AG04450 (cell line): ENCODE measurements around the gene AUP1. TPM values are rescaled to one million over a fixed set of nuclear protein-coding genes. Genes with fewer than 3 reads are reported as not detected.

Source experiments
- CTCF ChIA-PET: fragments of 300-600, 350-600 bp; formaldehyde crosslinking; extraction: SDS; loops from one replicate; lab custom pipeline; 2022; ENCODE audit warnings: antibody characterized with exemption, inconsistent platforms; lab: Charles Lee
- POLR2A ChIA-PET: fragments of 350-600 bp; formaldehyde crosslinking; extraction: SDS; loops from one replicate; lab custom pipeline; 2021; ENCODE audit warnings: antibody characterized with exemption, inconsistent platforms; lab: Yijun Ruan, JAX
- DNase-seq: peaks from one replicate; pipeline ENCODE4 v3.0.0-alpha.2; 2011; ENCODE audit warnings: low read depth, low spot score
- H3K27ac ChIP-seq: one replicate; pipeline ENCODE4 v1.5.1; 2012; ENCODE audit warnings: low read depth, low read length, control low read depth
- H3K27me3 ChIP-seq: one replicate; pipeline ENCODE4 v1.6.0; 2012; ENCODE audit warnings: low read length; ENCODE audit not compliant: control insufficient read depth, insufficient read depth
- H3K4me3 ChIP-seq: 2 replicates; pipeline ENCODE4 v1.5.1; 2011; ENCODE audit warnings: mild to moderate bottlenecking, low read depth, low read length, control low read depth
- H3K9me3 ChIP-seq: 2 replicates; pipeline ENCODE4 v1.5.1; 2012; ENCODE audit warnings: low read length; ENCODE audit not compliant: control insufficient read depth, insufficient read depth
- polyA plus RNA-seq: library from polyadenylated mRNA; depleted of rRNA; stranded (reverse); fragments of >200 nt; gene quantifications from 2 replicates; pipeline ENCODE4 v1.2.3, GENCODE V29; 2011
- TF ChIP-seq, protein P1 (sequence below): IDR thresholded peaks from 2 replicates; pipeline ENCODE4 v1.5.1; 2011; ENCODE audit warnings: low read depth, low read length, control low read depth, inconsistent platforms

AUP1 gene
- polyA plus RNA-seq, 1 experiment = 51.9 TPM

DNA sequence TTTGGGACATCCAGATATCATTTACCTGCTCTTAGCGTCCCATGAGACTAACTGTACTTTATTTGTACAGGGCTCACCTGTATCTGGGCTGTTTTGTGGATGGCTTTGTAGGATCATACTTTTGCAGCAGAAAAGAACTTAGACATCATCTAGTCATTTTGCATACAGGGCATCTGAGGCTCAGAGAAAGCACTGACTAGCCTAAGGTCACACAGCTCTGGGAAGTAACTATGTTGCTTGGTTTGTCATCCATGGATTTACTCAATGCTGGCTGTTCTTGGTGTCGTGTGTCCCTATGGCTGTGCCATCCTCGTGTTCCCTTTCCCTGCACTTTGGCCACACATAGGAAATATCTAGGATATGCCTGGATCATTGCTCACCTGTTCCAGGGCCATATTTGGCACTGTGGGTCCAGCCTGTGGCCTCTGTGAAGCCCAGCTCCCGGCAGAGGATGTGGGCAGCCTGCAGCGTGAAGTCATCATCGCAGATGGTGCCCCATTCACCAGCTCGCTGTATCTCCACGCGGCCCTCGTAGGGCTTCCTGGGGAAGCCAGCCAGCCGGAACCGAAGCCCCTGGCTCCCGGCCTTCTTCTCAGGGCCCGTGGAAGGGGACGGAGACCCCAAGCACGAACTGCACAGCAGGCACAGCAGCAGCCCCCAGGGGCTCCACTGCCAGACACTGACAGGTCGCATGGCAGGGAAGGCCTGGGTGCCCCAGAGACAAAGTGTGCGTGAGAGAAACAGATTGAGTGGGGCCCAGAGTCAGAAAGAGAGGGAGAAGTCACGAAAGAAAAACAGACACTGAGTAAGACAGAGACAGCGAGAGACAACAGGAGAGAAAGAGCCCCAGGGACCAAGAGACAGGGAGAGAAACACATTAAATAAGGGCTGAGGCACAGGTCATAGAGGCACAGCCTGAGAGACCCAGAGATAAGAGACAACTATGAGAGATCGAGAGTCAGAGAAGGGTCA lies 22.7 kb upstream of the AUP1 start:
- ChIA-PET CTCF (interaction anchor here (0.6 kb wide), 1 partner anchor 35 kb away, joined by 3 read pairs; no protein-coding TSS in a partner anchor), POLR2A (interaction anchor here (0.6 kb wide), 1 partner anchor 13 kb away, joined by 5 read pairs; no protein-coding TSS in a partner anchor)
- TF ChIP-seq, protein P1, sequence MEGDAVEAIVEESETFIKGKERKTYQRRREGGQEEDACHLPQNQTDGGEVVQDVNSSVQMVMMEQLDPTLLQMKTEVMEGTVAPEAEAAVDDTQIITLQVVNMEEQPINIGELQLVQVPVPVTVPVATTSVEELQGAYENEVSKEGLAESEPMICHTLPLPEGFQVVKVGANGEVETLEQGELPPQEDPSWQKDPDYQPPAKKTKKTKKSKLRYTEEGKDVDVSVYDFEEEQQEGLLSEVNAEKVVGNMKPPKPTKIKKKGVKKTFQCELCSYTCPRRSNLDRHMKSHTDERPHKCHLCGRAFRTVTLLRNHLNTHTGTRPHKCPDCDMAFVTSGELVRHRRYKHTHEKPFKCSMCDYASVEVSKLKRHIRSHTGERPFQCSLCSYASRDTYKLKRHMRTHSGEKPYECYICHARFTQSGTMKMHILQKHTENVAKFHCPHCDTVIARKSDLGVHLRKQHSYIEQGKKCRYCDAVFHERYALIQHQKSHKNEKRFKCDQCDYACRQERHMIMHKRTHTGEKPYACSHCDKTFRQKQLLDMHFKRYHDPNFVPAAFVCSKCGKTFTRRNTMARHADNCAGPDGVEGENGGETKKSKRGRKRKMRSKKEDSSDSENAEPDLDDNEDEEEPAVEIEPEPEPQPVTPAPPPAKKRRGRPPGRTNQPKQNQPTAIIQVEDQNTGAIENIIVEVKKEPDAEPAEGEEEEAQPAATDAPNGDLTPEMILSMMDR = no peak
- Histone ChIP-seq H3K9me3 (peaks cover 6% of the 10 kb centered on the region; the same call in 1 of the 2 replicates), H3K27ac (no peak overlapping the region), H3K4me3 (peak overlapping the region; percentile 97), H3K27me3 (no peaks in the 10 kb centered on the region)
- no peak for DNase-seq

DNA sequence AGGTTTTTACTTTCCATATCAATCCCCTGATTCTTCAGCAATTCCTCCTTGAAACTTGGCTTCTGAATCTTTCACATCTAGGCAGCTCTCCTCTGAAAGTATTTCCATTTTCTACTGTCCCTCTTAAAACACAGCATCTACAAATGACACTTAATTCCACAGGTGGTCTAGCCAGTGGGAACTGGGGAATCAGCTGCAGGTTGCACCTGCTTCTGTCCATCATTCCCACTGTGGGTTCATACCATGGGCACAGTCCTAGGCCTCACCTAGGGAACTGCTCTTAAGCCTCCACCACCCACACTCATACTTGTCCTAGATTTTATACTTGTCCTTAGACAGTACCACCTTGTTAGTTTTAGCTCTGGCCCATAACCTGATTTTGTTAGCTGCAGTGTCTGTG lies 22.0 kb upstream of the AUP1 start:
- TF ChIP-seq, protein P1 = no peak
- peaks cover 6% of the 10 kb centered on the region; the same call in 1 of the 2 replicates for H3K9me3 ChIP-seq
- ChIA-PET CTCF (no interaction called here), POLR2A (no interaction called here)
- H3K27me3 ChIP-seq = no peaks in the 10 kb centered on the region
- no peak for DNase-seq
- H3K27ac ChIP-seq = no peak overlapping the region
- H3K4me3 ChIP-seq = no peak overlapping the region

DNA sequence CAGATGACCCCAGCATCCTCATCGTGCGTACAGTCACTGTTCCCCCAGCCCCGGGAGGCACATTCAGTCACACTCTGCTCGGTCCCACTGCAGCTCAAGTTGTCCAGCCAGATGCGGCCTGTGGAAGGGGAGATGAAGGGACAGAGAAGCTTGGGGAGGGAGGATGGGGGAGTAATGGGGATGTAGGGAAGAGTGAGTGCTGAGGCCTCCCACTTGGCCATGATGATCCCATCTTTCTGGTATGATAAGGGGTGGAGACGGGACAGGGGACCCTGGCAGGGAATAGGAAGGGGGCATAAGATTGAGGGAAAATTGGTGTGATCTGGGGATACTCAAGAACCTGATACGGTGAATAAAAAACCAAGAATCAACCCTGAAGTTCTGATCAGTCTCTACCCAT lies 20.7 kb upstream of the AUP1 start:
- POLR2A ChIA-PET = no interaction called here
- peaks cover 6% of the 10 kb centered on the region; the same call in 1 of the 2 replicates for H3K9me3 ChIP-seq
- CTCF ChIA-PET = interaction anchor here (1.3 to 1.6 kb wide), 2 partner anchors 36 to 37 kb away, joined by 4 to 7 read pairs; no protein-coding TSS in a partner anchor
- H3K27me3 ChIP-seq = no peaks in the 10 kb centered on the region
- no peak overlapping the region for H3K27ac ChIP-seq
- TF ChIP-seq, protein P1 = no peak
- no peak overlapping the region for H3K4me3 ChIP-seq
- no peak for DNase-seq

DNA sequence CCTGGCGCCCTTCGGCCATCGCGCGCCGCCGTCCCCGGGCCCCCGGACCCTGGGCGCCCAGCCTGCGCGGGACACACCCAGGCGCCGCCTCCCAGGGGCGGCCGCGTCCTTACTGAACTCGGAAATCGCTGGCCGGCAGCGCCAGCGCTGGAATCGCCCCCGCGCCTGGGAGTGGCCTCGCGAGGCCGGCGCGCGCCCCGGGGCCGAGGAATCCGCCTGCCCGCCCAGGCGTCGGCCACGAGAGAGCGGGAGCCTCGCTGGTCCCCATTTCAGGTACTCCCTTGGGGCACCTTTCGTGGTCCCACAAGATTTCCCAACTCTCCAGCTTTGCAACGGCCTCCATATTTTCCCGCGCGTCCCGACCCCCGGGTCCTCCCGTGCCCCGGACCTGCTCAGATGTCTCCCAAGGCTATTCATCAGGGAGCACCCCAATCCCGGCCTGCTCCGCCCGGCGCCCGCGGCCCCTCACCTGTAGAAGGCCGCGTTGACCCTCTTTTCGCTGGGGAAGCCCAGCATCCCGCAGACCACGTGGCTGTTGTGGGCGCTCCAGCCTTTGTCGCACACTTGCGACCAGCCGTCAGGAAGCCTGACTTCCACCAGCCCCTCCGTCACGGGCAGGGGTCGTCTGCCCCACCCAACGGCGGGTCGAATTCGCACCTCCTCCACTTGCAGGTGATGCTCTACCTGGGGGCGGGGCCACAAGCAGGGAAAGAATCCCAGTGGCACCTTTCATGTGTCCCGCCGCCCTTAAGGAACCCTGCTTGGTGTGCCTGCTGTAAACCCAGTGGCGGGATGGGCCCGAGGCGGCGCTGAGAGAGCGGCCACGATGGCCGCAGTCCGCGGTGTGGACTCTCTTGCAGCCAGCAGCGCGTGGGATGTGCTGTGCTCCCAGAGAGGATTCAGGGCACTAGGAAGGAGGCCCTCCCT lies 19.7 kb upstream of the AUP1 start:
- TF ChIP-seq, protein P1 = no peak
- ChIA-PET CTCF (interaction anchor here (1.3 kb wide), 1 partner anchor 37 kb away, joined by 4 read pairs; no protein-coding TSS in a partner anchor), POLR2A (no interaction called here)
- Histone ChIP-seq H3K4me3 (peak overlapping the region; percentile 60), H3K9me3 (peaks cover 6% of the 10 kb centered on the region; the same call in 1 of the 2 replicates), H3K27me3 (no peaks in the 10 kb centered on the region), H3K27ac (no peak overlapping the region)
- DNase-seq = no peak
